ENCODE results near the gene FUT7.
A peak's percentile ranks its signal among the peaks of the same experiment; 100 is the strongest.
"Not testable (repeated sequence)": the region's sequence is repeated elsewhere in the genome, so short reads cannot be mapped to it uniquely, and the experiment has no call there.

The FUT7 gene

DNA sequence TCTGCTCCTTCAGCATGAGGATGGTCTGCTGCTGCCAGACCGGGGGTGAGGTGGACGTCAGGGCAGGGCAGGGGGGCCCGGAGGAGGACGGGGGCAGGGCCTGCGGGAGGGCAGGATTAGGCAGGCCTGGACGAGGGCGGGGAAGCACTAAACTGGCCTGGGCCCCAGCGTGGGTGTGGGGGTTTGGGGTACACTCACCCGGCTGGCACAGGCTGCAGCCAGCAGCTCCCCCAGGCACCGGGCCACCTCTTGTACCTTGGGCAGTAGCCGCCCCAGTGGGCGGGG lies 32.9 kb upstream of the FUT7 start:
- TF ChIP-seq, protein P1, sequence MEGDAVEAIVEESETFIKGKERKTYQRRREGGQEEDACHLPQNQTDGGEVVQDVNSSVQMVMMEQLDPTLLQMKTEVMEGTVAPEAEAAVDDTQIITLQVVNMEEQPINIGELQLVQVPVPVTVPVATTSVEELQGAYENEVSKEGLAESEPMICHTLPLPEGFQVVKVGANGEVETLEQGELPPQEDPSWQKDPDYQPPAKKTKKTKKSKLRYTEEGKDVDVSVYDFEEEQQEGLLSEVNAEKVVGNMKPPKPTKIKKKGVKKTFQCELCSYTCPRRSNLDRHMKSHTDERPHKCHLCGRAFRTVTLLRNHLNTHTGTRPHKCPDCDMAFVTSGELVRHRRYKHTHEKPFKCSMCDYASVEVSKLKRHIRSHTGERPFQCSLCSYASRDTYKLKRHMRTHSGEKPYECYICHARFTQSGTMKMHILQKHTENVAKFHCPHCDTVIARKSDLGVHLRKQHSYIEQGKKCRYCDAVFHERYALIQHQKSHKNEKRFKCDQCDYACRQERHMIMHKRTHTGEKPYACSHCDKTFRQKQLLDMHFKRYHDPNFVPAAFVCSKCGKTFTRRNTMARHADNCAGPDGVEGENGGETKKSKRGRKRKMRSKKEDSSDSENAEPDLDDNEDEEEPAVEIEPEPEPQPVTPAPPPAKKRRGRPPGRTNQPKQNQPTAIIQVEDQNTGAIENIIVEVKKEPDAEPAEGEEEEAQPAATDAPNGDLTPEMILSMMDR (IDR thresholded peaks at IDR 0.05; ENCODE audit: low read depth, low read length) = no peak
- H3K4me3 ChIP-seq (ENCODE audit: low read depth, low read length) = no peak overlapping the region

DNA sequence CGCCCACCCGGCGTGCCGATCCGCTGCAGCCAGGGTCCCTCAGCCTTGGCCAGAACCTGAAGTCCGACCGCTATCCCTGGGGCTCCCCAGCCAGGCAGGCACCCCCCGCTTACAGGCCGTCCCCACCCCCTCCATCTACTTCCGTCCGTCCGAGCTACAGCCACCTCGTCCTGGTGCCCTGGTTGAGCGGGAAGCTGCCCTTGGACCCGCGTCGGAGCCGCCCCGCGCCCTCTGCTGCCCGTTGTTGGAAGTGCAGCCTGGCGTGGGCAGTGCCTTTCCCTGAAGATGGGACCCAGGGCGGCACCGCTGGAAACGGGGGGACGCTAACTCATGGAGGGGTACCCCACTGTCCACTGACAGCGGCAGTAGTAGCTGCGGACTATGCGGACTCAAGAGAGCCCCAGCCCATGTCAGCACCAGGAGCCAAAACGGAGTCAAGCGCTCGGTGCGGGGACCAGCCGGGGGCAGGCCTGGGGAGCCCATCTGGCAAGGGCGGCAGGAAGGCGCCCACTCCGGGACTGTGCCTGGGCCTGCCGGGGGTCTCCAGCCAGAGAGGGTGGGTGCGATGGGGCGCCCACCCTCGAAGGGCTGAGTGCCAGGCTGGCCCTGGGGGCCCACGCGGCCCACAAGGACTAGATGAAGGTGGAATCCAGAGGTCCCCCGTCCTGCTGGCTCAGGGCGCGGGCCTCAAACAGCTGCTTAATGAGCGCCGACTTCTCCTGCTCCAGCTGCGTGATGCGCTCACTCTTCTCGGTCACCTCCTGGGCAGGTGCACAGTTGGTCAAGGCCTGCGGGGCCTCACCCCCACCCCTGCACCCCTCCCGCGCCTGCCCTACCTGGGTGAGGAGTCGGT lies 32.4 kb upstream of the FUT7 start:
- no peak overlapping the region for H3K4me3 ChIP-seq (ENCODE audit: low read depth, low read length)
- TF ChIP-seq, protein P1 (IDR thresholded peaks at IDR 0.05; ENCODE audit: low read depth, low read length) = peak; percentile 97

DNA sequence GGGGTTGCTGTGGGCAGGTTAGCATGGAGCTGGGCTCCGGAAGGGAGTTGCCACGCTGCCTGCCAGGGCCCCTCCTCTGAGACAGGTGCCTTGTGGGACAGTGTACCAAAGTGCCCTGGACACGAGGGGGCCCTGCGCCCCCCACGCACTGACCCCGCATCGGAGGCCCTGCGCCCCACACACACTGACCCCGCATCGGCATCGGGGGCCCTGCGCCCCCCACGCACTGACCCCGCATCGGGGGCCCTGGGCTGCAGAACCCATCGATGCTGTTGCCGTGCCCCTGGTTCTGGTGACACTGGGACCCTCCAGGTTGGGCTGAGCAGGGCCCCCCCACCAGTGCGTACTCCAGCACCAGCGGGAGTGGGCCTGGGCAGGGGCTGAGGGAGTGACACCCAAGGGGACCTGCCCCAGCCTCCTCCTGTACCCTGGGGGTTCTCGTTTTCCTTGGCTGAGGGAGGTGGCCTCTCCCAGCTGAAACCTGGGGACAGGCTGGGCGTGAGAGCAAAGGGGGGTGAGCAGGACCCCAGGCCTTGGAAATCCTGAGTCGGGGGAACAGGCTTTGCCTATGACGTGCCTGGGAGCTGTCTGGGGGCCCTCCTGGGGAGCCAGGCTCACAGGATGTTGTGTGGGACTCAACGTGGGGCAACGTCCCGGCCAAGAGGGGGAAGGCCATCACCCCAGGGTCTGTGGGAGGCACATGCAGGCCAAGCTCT lies 31.6 kb upstream of the FUT7 start:
- TF ChIP-seq, protein P1 (IDR thresholded peaks at IDR 0.05; ENCODE audit: low read depth, low read length) = no peak
- H3K4me3 ChIP-seq (ENCODE audit: low read depth, low read length) = no peak overlapping the region

DNA sequence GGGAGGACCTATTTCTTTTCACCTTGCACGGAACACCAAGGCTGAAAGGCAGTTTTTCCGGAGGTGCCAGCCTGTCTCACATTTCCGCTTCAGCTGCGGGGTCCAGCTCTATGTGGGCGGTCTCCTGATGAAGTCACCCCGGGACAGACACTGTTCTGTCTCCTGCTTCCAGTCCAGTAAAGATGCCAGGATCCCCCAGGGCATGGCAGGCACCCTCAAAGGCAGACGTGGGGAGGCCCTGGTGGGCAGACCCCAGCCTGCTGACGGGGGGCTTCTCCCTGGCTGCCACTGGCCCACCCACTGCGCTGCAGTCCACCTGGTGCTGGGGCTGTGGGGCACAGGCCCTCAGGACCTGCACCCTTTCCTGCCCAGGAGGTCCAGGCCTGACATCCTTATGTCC lies 30.9 kb upstream of the FUT7 start:
- H3K4me3 ChIP-seq (ENCODE audit: low read depth, low read length) = not testable (repeated sequence)

DNA sequence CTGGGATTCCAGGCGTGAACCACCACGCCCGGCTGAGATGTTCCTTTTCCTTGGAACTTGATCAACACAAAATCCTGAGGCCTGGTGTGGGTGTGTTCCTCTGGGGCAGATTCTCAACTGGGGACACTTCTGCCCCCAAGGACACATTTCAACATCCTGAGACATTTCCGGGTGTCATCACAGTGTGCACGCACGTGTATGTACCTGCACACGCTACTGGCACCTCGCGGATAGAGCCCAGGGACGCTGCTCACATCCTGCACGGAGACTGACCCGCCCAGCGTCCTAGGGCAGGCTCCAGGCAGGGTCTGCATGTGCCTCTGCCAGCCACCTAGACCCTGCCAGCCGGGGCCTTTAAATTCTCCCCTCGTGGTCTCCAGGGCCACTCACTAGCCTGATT lies 30.5 kb upstream of the FUT7 start:
- no peak overlapping the region for H3K4me3 ChIP-seq (ENCODE audit: low read depth, low read length)
- TF ChIP-seq, protein P1 (IDR thresholded peaks at IDR 0.05; ENCODE audit: low read depth, low read length) = no peak

DNA sequence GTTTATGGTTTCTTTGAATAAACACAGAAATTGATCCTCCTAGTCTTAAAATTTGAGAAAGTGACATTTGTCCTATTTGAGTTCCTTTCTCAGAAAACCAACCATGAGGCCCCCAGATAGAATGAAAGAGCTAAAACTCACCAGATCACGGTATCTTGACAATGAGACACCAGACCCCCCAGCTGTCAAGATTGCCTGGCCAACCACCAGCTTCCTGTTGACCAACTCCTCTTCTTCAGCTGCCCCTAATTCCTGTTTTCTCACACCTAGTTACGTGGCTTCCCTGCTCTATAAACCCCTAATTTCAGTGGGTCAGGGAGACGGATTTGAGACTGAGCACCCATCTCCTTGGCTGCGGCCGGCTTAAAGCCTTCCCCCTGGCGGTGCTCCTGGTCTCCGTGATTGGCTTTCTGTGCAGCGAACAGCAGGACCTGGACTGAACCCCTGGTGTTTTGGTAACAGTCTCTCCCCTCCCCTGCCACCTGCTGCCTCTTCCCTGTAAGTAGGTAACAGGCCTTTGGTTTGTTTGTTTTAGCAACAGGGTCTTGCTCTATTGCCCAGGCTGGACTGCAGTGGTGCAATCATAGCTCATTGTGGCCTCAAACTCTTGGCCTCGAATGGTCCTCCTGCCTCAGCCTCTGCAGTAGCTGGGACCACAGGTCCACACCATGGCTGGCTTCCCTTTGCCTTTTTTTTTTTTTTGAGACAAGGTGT lies 26.8 kb upstream of the FUT7 start:
- H3K4me3 ChIP-seq (ENCODE audit: low read depth, low read length) = no peak overlapping the region
- TF ChIP-seq, protein P1 (IDR thresholded peaks at IDR 0.05; ENCODE audit: low read depth, low read length) = no peak

DNA sequence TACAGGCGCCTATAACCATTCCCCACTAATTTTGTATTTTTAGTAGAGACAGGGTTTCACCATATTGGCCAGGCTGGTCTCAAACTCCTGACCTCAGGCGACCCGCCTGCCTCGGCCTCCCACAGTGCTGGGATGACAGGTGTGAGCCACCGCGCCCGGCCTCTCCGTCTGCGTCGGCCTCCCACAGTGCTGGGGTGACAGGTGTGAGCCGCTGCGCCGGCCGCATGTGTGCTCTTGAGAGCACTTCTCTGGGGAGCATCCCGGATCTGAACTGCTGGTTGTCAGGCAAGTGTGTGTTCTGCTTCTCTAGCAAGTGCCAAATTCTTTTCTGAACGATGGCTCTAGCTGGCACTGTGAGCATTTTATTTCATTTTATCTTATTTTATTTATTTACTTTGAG lies 25.7 kb upstream of the FUT7 start:
- TF ChIP-seq, protein P1 (IDR thresholded peaks at IDR 0.05; ENCODE audit: low read depth, low read length) = no peak
- H3K4me3 ChIP-seq (ENCODE audit: low read depth, low read length) = no peak overlapping the region

All from WI38 (cell line).